GM13977 (cell line): ENCODE measurements around the gene SLC39A9.
"Not testable (repeated sequence)": the region's sequence is repeated elsewhere in the genome, so short reads cannot be mapped to it uniquely, and the experiment has no call there.

Experiments
- DNase-seq: peaks from one replicate; pipeline ENCODE4 v3.0.0; 2012; ENCODE audit warnings: low spot score
- in situ Hi-C: fragments of 300-500 bp; cut with MboI; formaldehyde crosslinking; loops from one replicate; pipeline ENCODE4 v1.12.0; 2022; ENCODE audit warnings: low sequenced_read_pairs, low pct_unique_long_range_greater_than_20kb, mixed read lengths, inconsistent platforms; ENCODE audit not compliant: unreplicated experiment
- TF ChIP-seq, protein P1 (sequence below): IDR thresholded peaks from 2 replicates; pipeline ENCODE4 v1.5.1; 2012; ENCODE audit warnings: mild to moderate bottlenecking, control low read depth; ENCODE audit not compliant: insufficient read depth; ENCODE audit errors: extremely low read depth, missing control alignments

The SLC39A9 gene

GRCh38 chr14:69490219-69490918 lies 91.9 kb downstream of the SLC39A9 start:
- no peak for DNase-seq
- in situ Hi-C loops, result no loop called here
- TF ChIP-seq, protein P1, sequence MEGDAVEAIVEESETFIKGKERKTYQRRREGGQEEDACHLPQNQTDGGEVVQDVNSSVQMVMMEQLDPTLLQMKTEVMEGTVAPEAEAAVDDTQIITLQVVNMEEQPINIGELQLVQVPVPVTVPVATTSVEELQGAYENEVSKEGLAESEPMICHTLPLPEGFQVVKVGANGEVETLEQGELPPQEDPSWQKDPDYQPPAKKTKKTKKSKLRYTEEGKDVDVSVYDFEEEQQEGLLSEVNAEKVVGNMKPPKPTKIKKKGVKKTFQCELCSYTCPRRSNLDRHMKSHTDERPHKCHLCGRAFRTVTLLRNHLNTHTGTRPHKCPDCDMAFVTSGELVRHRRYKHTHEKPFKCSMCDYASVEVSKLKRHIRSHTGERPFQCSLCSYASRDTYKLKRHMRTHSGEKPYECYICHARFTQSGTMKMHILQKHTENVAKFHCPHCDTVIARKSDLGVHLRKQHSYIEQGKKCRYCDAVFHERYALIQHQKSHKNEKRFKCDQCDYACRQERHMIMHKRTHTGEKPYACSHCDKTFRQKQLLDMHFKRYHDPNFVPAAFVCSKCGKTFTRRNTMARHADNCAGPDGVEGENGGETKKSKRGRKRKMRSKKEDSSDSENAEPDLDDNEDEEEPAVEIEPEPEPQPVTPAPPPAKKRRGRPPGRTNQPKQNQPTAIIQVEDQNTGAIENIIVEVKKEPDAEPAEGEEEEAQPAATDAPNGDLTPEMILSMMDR, result no peak

DNA sequence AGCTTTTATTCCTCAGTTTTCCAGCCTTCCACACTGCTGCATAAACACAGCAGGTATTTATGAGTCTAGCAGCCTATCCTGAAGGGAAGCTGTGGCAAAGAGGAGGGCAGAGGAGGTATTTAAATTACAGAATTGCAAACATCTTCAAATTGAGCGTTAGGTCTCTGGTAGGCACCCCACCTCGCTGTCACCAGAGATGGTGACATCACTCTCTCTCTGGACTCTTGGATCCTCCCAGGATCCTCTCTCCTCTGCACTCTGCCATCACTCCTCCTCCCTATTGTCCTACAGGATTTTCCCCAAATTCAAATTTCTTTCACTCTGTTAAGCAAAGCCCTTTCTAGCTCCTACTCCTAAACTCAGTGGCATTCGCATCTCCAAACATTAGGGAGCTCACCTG lies 92.7 kb downstream of the SLC39A9 start:
- TF ChIP-seq, protein P1, result no peak
- in situ Hi-C loops, result no loop called here
- no peak for DNase-seq

- TF ChIP-seq, protein P1, result no peak
- in situ Hi-C loops, result no loop called here
- DNase-seq, result no peak
These were observed 94.5 kb downstream of the SLC39A9 start for GRCh38 chr14:69493038-69493437.

- TF ChIP-seq, protein P1, result no peak
- no peak for DNase-seq
- in situ Hi-C loops, result no loop called here
These were observed 95.3 kb downstream of the SLC39A9 start for GRCh38 chr14:69493791-69494190.

DNA sequence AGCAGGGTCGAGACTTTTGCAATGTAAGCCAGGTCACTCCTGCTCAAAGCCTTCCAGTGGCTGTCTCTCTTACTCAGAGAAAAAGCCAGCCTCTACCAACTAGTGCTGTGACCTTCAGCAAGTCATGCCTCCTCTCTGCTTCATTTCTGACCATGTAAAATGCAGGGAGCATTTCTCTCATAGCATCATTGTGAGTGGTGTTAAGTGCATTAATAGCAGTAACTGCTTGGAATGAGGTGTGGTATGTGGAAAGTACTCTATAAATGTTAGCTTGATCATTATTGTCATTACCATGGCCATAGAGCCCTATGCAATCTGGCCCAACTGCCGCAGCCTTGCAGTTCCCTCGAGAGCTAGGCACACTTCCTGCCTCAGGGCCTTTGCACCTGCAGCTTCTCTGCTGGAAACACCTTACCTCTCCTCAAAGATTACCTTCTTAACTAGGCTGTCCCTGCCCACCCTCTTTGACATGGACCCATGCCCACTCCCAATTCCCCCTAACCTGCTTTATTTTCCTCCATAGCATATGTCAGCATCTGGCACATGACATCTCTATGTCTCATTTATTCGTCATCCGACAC lies 96.9 kb downstream of the SLC39A9 start:
- TF ChIP-seq, protein P1, result no peak
- no peak for DNase-seq
- in situ Hi-C loops, result no loop called here

GRCh38 chr14:69497866-69498265 lies 99.4 kb downstream of the SLC39A9 start:
- DNase-seq, in situ Hi-C loops: not testable (repeated sequence)

DNA sequence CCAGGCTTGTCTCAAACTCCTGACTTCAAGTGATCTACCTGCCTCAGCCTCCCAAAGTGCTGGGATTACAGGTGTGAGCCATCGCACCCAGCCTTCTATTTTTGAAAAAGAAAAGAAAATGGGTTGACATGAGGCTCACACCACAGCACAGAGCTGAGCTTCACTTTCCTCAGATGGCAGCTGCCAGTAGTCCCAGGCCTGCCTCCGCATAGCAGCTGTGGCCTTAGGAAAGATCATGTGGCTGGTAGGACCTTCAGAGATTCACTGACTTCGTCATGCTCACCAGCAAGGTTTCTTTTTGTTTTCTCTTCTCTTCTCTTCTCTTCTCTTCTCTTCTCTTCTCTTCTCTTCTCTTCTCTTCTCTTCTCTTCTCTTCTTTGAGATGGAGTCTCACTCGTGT lies 99.8 kb downstream of the SLC39A9 start:
- DNase-seq, in situ Hi-C loops: not testable (repeated sequence)
